NCI-H1436 (cell line): ENCODE results near the gene FAM200C.
A peak's percentile ranks its signal among the peaks of the same experiment; 100 is the strongest.

Experiments used
- DNase-seq: peaks from one replicate; lab custom pipeline; 2025; lab: John Stamatoyannopoulos, UW

Gene FAM200C

DNA sequence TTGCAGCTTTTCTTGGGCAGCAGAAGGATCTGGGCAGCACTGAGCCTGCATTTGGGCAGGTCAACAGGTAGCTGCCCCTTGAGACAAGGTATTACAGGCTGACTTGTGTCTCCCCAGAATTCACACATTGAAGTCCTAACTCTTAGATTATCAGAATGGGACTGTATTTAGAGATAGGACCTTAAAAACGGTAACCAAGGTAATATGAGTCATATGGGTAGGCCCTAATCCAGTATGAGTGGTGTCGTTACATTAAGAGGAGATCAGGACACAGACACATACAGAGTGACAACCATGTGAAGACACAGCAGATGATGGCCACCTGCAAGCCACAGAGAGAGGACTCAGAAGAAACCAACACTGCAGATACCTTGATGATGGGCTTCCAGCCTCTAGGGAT lies 32.6 kb downstream of the FAM200C start:
- DNase-seq, result no peak

DNA sequence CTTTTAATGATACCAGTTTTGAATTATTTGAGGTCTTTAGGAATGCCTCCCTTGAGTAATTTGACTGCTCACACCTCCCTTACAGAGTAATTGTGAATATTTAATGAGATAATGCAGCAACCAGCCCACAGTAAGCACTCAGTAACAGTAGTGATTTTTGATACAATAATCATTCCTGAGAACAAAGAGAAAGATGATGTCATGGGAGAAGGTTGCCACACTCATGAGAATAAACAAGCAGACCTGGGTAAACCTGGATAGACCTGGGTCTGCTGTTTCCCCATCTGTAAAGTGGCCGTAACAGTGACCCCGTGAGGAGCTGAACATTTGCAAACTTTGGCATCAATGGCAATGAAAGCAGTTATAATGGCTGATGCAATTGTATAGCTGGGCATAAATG lies 33.6 kb downstream of the FAM200C start:
- DNase-seq, result peak; percentile 8

DNA sequence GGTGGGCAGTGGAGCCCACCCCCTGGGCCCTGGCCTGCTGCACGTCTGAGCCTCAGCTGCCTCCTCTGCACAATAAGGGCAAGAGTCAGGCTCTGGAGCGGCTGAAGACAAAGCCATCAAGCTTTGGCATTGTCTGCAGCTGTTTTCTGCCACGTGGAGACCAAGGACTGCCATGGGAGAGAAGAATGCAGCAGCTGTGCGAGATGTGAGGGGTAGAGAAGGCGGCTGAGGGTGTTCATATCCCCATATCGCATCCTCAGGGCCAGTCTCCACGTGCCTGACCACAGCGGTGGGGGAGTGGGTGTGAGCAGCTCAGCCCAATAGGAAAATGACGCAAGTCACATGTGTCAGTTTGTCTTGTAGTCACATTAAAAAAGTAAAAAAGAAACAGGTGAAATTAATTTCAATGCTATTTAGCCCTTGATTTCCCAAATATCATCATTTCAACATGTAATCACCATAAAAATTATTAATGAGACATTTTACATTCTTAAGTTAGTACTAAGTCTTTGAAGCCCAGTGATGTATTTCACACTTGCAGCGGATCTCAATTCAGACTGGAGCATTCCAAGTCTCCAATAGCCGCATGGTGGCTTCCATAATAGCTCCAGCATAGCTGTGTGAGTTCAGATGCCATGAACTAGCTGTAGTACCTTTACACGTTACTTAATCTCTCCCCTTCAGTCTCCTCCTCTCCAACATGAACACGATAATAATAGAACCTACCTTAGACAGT lies 36.0 kb downstream of the FAM200C start:
- no peak for DNase-seq

DNA sequence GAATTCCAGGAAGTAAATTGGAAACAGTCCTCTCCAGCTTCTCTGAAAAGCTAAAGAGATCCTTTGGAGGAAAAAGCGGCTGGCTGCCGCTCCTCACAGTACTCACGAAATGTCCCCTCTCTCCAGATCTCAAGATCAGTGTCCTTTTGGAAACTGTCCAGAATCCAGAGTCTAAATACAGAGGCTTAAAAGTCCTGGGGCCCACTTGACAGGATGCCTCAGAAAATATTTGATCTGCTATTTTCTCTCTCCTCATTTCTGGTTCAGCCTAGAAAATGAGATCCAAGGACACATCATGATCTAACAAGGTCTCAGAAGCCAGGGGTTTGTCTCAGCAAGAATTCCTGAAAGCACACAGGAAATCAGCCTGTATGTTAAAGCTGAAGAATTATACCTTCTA lies 36.6 kb downstream of the FAM200C start:
- DNase-seq, result no peak

DNA sequence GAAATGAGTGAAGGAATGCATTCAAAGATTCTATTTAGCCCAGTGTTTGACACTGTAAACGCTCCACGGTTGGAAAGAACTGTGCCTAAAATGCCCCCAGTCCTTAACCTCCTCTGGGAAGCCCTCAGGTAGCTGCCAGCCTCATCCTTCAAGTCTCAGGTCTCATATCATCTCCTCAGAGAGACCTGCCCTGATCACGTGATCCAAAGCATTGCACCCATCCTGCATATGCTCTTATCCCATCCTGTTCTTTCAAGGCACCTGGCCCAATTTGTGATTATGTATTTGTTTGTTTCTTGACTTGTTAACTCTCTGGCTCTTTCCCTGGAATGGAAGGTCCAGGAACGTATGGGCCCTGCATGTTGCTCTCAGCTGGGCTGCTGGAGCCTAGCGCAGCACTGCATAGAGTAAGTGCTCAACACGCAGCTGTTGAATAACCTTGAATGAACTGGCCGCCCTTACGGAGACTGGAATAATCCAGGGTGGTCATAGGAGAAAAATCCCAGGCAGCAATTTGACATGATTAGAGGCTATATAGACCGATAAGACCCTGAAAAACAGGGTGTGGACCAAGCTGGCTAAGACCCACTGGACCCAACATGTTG lies 38.1 kb downstream of the FAM200C start:
- no peak for DNase-seq

DNA sequence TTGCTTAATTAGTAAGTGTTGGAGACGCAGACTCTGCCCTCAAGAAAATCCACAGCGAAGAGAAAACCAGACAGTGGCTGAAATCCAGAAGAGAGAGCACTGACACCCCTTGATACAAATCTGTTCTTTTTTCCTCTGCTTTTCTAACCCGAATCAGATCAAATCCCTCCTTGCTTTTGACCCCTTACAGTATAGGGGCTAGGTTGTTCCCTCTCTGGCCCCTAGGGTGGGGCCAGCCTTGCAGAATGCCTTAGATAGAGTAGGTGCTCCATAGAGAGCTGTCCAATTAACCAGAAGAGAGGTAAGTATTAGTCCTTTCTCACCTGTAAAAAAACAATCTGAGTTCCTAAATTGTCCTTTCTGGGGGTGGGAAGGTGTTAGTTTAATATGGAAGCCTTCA lies 39.5 kb downstream of the FAM200C start:
- DNase-seq, result no peak

DNA sequence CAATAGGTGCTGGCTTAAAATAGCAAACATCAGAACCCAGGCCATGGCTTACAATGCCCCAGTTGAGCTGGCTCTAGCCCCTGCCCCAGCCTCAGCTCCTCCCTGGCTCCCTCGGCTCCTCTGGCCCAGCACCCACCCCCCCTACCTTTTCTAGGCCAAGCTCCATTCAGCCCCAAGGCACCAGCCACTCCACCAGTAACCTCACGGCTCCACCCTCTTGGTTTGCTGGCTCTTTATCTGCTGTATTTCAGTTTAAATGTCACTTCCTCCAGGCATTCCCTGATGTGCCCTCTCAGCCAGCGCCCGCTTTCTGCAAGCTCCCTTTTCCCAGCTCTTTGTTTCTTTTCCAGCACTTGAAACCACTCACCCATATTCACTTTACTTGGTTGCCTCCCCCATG lies 40.0 kb downstream of the FAM200C start:
- DNase-seq, result no peak

DNA sequence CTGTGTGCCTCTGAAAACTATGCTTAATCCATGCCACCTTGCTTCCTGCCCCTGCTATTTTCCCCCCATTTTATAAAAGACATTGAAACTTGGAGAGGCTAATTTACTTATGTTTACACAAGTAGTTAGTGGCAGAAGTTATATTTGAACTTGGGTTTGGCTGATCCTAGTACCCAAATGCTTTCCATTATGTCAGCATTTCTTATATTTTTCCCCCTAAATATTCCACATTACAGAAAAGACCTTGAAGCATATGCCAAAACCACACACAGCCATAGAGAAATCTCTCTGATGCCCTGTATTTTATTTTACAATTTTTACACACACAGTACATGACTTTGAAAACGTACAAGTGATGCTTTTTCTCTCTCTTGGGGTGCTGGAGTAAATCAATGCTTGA lies 40.6 kb downstream of the FAM200C start:
- DNase-seq, result no peak

DNA sequence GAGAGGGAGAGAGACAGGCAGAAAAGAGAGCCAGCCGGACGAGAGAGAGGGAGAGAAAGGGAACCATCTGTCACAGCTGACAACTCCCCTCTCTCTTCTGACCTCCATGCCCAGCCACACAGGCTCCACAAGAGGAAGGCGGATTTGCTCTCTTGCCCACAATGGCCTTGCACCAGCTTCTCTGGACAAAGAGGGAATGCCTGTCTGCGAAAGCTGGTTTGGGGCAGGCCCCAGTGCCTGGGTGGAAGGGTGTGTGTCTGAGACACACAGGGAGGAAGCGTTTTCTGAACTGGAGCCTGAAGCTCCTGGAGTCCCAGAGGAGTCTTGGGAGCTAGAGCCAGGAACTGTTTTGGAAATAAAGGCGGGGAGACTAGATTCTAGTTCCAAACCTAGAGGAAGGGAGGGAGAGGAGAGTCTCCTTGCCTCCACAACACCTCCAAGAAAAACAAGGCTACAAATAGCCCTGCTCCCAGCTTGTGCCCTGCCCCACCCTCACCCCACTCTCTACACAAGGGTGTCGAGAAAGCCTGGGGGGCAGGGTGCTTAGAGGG lies 41.9 kb downstream of the FAM200C start:
- DNase-seq, result no peak

DNA sequence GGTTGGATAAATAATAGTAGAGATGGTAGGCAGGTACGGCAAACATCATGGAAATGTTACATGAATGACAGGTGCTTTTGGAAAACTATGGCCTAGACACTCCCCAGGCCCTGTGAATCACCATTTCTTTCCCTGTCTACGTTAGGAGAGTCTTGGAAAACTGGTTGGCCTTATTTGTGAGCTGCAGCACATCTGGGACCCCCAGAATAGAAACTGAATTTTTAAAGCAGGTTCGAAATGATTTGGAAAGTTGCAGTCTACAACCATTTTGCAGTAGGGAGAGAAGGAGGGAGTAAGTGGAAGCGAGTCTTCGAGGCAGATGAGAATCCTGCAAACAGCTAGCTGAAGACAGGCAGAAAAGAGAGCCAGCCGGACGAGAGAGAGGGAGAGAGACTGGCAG lies 42.5 kb downstream of the FAM200C start:
- no peak for DNase-seq

DNA sequence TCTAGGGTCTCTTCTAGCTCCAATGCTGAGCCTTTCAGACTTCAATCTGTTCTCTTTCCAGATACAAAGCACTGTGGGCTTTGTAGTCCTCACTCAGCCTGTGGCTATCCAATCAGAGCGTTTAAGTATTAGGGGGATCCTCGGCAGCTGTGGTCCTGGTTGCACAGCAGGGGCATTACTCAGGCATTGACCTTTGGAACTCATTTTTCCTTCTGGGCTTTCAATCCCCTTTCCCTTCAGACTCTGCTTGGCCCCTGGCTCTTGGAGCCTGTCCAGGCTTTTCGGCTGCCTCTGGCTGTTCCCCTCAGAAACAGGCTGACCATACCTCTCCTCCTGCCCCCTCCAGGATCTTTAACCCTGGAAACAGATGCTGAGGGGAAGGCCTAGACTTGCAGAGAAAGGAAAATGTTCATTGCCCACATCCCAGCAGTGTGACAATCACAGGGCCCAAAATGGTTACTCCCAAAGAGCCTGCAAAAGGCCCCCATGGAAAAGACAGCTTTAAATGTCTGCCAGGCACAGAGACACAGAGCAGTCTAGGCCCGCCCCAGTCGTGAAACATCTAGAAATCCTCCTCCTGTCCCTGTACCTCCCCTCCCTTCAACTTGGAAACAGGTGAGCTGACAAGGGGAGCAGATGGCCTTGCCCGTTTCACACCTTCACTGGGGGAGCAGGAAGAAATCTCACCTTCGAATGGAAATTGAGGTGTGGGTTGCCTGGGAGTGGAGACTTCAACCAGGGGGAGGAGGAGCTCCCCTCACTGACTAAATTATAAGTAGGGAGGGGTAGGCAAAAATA lies 43.1 kb downstream of the FAM200C start:
- no peak for DNase-seq

DNA sequence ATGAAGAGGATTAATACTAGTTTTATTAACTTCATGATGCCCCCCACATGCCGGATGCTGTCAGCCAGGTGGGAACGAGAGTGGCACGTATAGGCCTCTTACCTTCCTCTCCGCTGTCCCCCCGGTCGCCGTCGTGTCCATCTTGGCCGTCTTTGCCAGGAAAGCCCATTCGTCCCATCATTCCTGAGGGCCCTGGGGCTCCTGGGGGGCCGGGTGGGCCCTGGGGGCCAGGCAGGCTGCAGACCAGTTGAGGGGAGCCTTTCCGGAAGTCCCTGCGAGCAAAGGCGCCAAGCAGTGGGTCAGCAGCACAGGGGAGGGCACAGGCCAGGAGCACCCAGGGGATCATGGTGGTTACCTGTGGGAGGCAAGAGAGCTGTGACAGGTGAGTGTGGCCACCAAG lies 45.2 kb downstream of the FAM200C start:
- DNase-seq, result no peak

DNA sequence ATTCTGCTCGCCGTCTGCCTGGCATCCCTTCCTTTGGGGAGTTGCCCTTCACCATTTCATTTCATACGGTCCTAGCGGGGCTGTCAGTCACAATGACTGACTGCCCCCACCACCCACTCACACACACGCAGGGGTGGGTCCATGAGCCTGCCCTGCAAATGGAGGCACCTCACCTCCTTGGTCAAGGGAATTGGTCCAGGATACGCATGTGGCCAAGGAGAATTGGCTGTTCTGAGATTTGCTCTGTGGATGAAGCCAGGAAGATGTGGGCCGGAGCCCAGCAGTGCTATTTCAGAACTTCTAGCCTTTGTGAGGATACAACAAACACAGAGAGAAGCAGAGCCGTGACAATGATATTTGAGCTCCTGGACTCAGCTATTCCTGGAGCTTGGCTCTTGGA lies 46.5 kb downstream of the FAM200C start:
- no peak for DNase-seq

DNA sequence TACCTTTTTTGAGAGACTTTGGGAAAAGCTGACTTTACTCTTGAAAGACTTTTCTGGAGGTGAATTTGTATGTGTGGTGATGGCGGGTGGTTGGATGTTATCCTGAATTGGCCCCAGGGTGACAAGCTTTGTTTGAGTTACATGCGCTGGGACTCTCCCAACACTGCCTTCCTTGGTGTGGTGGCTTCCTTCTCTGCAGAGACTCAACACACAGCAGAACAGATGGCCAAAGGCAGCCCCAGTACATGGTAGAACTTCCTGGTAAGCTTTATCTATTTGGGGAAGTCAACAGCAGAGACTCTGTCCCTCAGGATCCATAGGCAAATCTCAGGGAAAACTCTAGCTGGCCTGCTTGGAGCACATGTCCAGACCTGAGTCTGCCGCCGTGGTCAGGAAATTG lies 47.5 kb downstream of the FAM200C start:
- no peak for DNase-seq

DNA sequence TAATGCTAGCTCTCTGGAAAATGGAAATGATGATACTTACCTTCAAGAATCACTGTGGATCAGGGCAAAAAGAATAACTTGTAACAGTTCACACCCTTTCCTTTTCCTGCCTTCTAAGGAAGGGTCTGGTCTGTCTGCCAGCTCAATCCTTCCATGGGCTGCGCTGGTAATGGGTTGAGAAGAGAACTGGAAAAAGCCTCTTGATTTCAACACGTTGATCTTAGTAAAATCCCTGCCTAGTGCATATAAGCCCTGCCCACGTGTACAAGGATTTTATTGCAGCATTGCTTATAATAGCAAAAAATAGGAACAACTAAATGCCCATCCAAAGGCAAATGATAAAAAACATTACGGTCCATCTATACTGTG lies 49.9 kb downstream of the FAM200C start:
- no peak for DNase-seq

DNA sequence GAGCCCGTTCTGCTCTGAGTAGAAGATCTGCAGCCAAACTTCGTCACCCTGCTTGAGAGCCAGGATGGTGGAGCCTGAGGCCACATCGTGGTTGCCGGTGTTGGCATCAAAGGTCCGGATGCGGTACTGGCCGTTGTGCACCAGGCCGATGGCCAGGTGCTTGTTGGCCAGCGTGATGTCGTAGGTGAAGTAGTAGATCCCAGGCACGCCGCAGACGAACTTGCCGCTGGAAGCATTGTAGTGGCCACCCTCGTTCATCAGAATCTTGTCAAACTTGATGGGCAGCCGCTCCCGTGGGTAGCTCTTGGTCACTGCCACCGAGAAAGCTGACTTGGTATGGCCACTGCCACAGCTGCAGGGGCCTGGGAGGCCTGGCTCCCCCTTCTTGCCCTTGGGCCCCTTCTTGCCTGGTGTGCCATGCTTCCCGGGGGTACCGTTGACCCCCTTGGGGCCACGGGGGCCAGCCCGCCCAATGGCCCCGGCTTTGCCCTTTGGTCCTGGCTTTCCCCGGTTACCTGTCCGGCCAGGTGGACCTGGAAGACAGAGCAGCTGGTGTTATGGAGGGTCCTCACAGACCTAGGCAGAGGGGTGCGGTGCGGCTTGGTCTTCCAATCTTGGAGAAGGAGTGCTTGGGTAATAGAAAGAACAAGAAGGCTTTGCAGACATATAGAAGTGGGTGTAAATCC lies 50.5 kb downstream of the FAM200C start:
- no peak for DNase-seq

DNA sequence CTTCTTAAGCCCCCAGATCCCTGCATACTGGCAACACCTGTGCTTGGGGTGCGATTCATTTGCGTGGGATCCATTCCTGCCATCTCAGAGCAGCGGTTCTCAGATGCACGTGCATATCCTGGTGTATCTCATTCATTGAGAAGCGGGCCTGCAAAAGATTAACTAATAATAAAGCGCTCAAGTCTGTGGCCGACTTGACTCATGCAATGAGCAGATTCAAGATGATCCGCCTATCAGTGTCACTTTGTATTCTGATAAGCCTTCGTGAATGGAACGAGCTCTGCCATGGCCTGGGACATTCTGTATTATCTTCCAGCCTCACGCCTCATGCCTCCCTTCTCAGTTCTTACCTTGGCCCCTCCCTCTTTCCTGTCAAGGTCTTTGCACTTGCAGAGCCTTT lies 51.8 kb downstream of the FAM200C start:
- no peak for DNase-seq

DNA sequence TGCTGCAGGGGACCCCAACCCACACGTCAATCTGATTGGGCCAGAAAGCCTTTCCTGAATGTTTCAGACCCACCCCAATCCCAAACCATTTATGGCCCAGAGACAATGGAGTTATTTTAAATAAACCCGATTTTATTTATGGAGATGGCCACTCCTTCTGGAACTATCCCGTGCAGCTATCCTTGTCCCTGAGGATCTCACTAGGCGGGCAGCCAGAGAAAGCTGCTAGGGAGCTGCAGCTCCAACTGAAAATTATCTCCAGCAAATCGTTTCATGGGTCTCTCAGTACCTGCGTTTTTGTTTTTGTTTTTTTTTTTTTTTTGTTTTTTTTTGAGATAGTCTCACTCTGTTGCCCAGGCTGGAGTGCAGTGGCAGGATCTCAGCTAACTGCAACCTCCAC lies 52.4 kb downstream of the FAM200C start:
- no peak for DNase-seq
